Tibial nerve (tissue), 4 donors: ENCODE measurements around the gene ZNF438. TPM values are rescaled to one million over a fixed set of nuclear protein-coding genes. Genes with fewer than 3 reads are reported as not detected.
A peak's percentile ranks its signal among the peaks of the same experiment; 100 is the strongest.

ENCODE experiments used
- DNase-seq, 2 donors: peaks; one replicate each; pipeline ENCODE4 v3.0.0-alpha.2; 2019; ENCODE audit warnings: low spot score in 2 of 2
- H3K27ac ChIP-seq, 4 donors: fragments of 200-600 bp; sonication (generic) in 3 of 4; one replicate each; pipeline ENCODE4 v1.5.1; 2017 to 2019; ENCODE audit warnings: mild to moderate bottlenecking in 1 of 4
- H3K27me3 ChIP-seq, 2 donors: fragments of 200-600 bp; sonication (generic) in 1 of 2; one replicate each; pipeline versions ENCODE4 v1.5.1 to v1.6.0; 2017 to 2019
- H3K36me3 ChIP-seq, 3 donors: fragments of 200-600 bp; sonication (generic); one replicate each; pipeline ENCODE4 v1.5.1; 2018 to 2019
- H3K4me1 ChIP-seq, 4 donors: fragments of 200-600 bp; sonication (generic) in 3 of 4; one replicate each; pipeline ENCODE4 v1.5.1; 2017 to 2019
- H3K4me3 ChIP-seq, 4 donors: fragments of 200-600 bp; sonication (generic) in 3 of 4; one replicate each; pipeline ENCODE4 v1.5.1; 2017 to 2019; ENCODE audit warnings: mild to moderate bottlenecking in 1 of 4, moderate library complexity in 1 of 4
- H3K9me3 ChIP-seq, 4 donors: fragments of 200-600 bp; sonication (generic) in 3 of 4; one replicate each; pipeline ENCODE4 v1.5.1; 2017 to 2019
- EP300 ChIP-seq, 2 donors: sonication (generic); formaldehyde crosslinking; IDR thresholded peaks; one replicate each; pipeline ENCODE4 v1.6.1; 2017; ENCODE audit warnings: antibody characterized with exemption in 2 of 2, mild to moderate bottlenecking in 1 of 2
- POLR2A ChIP-seq, 2 donors: fragments of 450-650 bp; IDR thresholded peaks; one replicate each; pipeline ENCODE4 v1.6.1; 2017; ENCODE audit warnings: antibody characterized with exemption in 2 of 2, mild to moderate bottlenecking in 2 of 2, moderate library complexity in 2 of 2
- WGBS, 2 donors: methylation state at CpG; one replicate each; pipeline ENCODE4 v1.1.5; 2018; 5-methylcytosine and 5-hydroxymethylcytosine counted together
- total RNA-seq, 4 donors: library from RNA; depleted of rRNA; stranded (reverse); fragments of >200 nt; gene quantifications; one replicate each; pipeline ENCODE4 v1.1.0, GENCODE V29; 2016
- TF ChIP-seq, protein P1 (sequence below), 5 experiments: fragments of 200-600 bp in 3 of 5; fragments of 450-650 bp in 2 of 5; sonication (generic) in 3 of 5; IDR thresholded peaks; one replicate each; pipeline ENCODE4 v1.5.1; 2016 to 2019; ENCODE audit warnings: antibody characterized with exemption in 5 of 5, mild to moderate bottlenecking in 3 of 5, moderate library complexity in 2 of 5

Gene ZNF438
- total RNA-seq, 4 donors from 2014 or later, result 10.8 to 26.5 (median 19.7) TPM

DNA sequence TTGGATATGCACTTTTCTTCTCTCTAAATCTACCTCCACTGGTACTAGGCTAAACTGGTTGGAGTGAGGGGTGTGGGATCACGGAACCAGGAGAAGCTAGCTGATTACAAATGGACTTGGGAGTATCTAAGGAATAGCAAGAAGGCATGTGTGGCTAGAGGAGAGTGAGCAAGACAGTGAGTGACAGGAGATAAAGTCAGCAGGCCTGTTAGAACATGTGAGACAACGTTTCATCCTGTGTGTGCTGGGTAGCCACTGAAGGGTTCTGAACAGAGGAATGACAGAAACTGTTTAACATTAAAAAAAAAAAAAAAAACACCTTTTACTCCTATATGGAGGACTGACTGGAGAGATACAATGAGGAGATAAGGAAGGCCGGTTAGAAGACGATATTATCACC, 51.7 kb downstream of the ZNF438 start:
- 93 to 98% methylated on average over 4 of the region's 4 CpGs for WGBS, 2 donors
- DNase-seq, result no peak
- TF ChIP-seq, protein P1, sequence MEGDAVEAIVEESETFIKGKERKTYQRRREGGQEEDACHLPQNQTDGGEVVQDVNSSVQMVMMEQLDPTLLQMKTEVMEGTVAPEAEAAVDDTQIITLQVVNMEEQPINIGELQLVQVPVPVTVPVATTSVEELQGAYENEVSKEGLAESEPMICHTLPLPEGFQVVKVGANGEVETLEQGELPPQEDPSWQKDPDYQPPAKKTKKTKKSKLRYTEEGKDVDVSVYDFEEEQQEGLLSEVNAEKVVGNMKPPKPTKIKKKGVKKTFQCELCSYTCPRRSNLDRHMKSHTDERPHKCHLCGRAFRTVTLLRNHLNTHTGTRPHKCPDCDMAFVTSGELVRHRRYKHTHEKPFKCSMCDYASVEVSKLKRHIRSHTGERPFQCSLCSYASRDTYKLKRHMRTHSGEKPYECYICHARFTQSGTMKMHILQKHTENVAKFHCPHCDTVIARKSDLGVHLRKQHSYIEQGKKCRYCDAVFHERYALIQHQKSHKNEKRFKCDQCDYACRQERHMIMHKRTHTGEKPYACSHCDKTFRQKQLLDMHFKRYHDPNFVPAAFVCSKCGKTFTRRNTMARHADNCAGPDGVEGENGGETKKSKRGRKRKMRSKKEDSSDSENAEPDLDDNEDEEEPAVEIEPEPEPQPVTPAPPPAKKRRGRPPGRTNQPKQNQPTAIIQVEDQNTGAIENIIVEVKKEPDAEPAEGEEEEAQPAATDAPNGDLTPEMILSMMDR (IDR thresholded peaks at IDR 0.05), result no peak
- no peak for TF ChIP-seq EP300 (IDR thresholded peaks at IDR 0.05)
- TF ChIP-seq POLR2A (IDR thresholded peaks at IDR 0.05), result no peak
- H3K4me3 ChIP-seq, result no peak overlapping the region
- peaks cover 0 to 39% (median 9%) of the 10 kb centered on the region in 4 donors for H3K4me1 ChIP-seq
- H3K36me3 ChIP-seq, result peaks cover 0 to 10% (median 0%) of the 10 kb centered on the region in 3 donors
- peaks cover 0 to 9% (median 0%) of the 10 kb centered on the region in 4 donors for H3K9me3 ChIP-seq
- no peaks in the 10 kb centered on the region for H3K27me3 ChIP-seq
- H3K27ac ChIP-seq, result peak overlapping the region in 2 of 4 donors; percentile 58 to 80

DNA sequence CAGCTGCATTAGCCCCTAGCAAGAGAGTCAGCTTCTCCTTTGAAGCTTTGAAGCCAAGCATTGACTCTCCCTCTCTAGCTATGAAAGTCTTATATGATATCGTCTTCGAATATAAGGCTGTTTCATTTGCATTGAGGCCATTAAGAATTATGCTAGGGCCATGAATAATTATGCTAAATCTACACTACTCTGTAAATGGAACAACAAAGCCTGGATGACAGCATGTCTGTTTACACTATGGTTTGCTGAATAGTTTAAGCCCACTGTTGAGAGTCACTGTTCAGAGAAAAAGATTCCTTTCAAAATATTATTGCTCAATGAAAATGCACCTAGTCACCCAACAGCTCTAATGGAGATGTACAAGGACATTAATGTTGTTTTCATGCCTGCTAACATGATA, 52.8 kb downstream of the ZNF438 start:
- H3K27me3 ChIP-seq, result no peaks in the 10 kb centered on the region
- WGBS, 2 donors, result 91 to 97% methylated on average over 2 of the region's 2 CpGs
- no peak for TF ChIP-seq POLR2A (IDR thresholded peaks at IDR 0.05)
- TF ChIP-seq, protein P1 (IDR thresholded peaks at IDR 0.05), result no peak
- no peak for TF ChIP-seq EP300 (IDR thresholded peaks at IDR 0.05)

DNA sequence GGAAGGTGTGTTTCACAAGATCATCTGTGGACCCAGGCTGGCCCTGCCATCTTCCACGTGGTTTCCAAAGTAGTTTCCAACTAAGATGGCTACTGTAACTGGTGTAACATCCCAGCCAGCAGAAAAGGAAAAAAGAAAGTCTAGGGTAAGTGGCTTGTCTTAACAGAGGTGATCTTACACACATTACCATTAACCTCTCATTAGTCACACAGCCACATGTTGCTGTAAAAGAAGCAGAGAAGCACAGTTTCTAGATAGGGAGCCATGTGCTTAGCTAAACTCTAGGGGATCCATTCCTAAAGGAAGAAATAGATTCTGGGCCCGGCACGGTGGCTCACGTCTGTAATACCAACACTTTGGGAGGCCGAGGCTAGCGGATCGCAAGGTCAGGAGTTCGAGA, 54.3 kb downstream of the ZNF438 start:
- H3K27me3 ChIP-seq, result no peaks in the 10 kb centered on the region
- TF ChIP-seq POLR2A (IDR thresholded peaks at IDR 0.05), result no peak
- H3K36me3 ChIP-seq, result peaks cover 0 to 10% (median 0%) of the 10 kb centered on the region in 3 donors
- H3K9me3 ChIP-seq, result peaks cover 0 to 9% (median 0%) of the 10 kb centered on the region in 4 donors
- 90 to 96% methylated on average over 8 of the region's 8 CpGs for WGBS, 2 donors
- no peak overlapping the region for H3K4me3 ChIP-seq
- DNase-seq, result no peak
- peaks cover 0 to 33% (median 9%) of the 10 kb centered on the region in 4 donors for H3K4me1 ChIP-seq
- no peak overlapping the region for H3K27ac ChIP-seq

More for the DNA sequence above, 52.8 kb downstream of the ZNF438 start:
- peaks cover 0 to 39% (median 9%) of the 10 kb centered on the region in 4 donors for H3K4me1 ChIP-seq
- no peak for DNase-seq
- no peak overlapping the region for H3K27ac ChIP-seq
- H3K9me3 ChIP-seq, result peaks cover 0 to 9% (median 0%) of the 10 kb centered on the region in 4 donors
- H3K4me3 ChIP-seq, result no peak overlapping the region
- H3K36me3 ChIP-seq, result peaks cover 0 to 10% (median 0%) of the 10 kb centered on the region in 3 donors

DNA sequence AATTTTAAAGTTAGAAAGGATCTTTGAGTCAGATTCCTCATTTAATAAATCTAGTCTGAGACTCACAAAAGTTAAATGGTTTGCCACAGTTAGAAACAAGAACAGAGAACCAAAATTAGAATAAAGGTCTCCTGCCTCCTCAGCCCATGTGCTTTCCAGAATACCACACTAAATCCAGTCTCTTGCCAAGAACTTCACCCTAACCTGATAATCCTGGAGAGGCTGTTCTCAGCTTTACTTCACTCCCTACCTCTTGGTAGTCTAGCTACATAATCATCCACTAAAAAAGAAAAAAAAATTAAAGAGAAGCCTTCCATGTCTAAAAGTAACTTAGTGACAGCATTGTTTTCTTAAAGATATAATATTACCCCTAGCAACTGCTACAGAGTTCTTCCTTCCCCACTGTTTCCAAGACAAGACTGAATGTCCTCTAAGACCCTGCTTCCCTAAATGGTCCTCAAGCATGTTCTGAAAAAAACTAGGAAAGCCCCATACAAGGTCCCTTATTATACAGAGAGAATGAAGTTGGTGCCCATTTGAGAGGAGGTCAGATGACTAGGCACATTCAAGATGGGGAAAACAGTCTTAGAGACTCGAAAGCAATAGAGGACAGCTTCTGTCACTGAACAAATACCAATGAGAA, 56.8 kb downstream of the ZNF438 start:
- 55 to 61% methylated on average over 1 of the region's 1 CpG for WGBS, 2 donors
- H3K4me3 ChIP-seq, result no peak overlapping the region

DNA sequence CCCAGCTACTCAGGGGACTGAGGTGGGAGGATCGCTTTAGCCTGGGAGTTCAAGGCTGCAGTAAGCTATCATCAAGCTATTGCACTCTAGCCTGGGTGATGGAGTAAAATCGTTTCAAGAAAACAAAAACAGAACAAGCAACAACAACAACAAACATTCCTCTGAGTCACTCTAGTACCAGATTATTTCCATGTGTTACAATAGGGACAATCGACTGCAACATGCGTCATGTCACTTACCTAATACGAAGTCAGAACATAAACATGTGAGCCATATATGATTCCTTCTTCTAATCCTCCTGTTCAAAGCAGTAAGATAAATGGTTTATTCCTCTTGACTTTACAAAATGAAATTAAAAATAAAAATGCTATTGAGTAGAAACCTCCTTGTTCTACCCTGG, 57.3 kb downstream of the ZNF438 start:
- no peaks in the 10 kb centered on the region for H3K27me3 ChIP-seq
- H3K4me1 ChIP-seq, result peaks cover 0 to 33% (median 12%) of the 10 kb centered on the region in 4 donors
- peak overlapping the region in 3 of 4 donors; percentile 36 to 69 (median 69) for H3K27ac ChIP-seq
- H3K36me3 ChIP-seq, result peaks cover 0 to 5% (median 0%) of the 10 kb centered on the region in 3 donors
- WGBS, 2 donors, result 73 to 81% methylated on average over 5 of the region's 5 CpGs
- DNase-seq, result no peak
- H3K9me3 ChIP-seq, result peaks cover 0 to 5% (median 0%) of the 10 kb centered on the region in 4 donors
- H3K4me3 ChIP-seq, result no peak overlapping the region
- TF ChIP-seq, protein P1 (IDR thresholded peaks at IDR 0.05), result no peak
- TF ChIP-seq EP300 (IDR thresholded peaks at IDR 0.05), result no peak
- TF ChIP-seq POLR2A (IDR thresholded peaks at IDR 0.05), result no peak

More for the DNA sequence above, 56.8 kb downstream of the ZNF438 start:
- no peak for DNase-seq
- Histone ChIP-seq H3K27me3 (no peaks in the 10 kb centered on the region), H3K36me3 (peaks cover 0 to 10% (median 0%) of the 10 kb centered on the region in 3 donors), H3K27ac (peak overlapping the region in 2 of 4 donors; percentile 26 to 69), H3K4me1 (peaks cover 0 to 27% (median 10%) of the 10 kb centered on the region in 4 donors), H3K9me3 (peaks cover 0 to 9% (median 0%) of the 10 kb centered on the region in 4 donors)
- TF ChIP-seq EP300 (IDR thresholded peaks at IDR 0.05) (no peak), POLR2A (IDR thresholded peaks at IDR 0.05) (no peak)
- TF ChIP-seq, protein P1 (IDR thresholded peaks at IDR 0.05), result no peak
